Measurements from ENCODE around the gene PXK.
"Not testable (repeated sequence)": the region's sequence is repeated elsewhere in the genome, so short reads cannot be mapped to it uniquely, and the experiment has no call there.

Gene PXK

DNA sequence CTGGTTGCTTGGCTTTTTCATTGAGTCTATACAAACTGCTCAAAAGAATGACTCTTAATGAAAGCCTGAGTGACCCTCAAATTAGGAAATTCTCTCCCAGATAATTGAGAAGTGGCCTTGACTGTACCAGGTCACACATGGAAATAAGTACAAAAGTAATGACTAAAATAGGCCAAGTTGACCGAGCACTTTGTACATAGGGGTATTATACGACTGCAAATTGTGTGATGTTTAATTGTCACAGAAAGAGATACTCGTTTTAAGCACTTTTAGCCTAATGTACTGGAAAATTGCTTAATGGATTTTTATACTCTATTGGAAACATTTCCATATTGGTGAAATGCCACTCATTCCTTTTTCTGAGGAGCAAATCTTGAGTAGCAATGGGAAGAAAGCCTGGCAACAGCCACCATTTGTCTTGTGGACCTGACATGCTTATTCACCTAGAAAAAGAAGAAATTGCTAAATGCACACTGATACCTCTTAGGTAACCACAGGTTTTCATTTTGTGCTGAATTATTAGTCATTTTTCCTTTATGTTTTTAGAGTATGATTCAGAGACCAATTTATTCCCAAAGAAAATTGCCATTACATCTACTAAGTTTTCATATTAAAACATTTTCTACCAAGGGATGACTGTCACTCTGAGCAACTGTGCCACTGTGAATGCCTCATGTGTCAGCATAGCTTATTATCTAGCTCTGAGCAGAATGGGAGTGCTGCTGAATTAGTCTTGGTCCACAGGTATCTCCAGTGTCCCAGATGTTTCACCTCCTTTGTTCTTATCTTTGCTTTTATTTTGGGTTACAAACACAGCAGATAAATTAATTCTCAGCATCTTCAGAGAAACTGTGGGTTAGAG lies 8.9 kb upstream of the PXK start:
- DNase-seq (ENCODE audit: low read depth in 1 of 2, low spot score in 1 of 2), result no peak

GRCh38 chr3:58324391-58325390 lies 8.0 kb upstream of the PXK start:
- no peak for DNase-seq (ENCODE audit: low read depth in 1 of 2, low spot score in 1 of 2)

DNA sequence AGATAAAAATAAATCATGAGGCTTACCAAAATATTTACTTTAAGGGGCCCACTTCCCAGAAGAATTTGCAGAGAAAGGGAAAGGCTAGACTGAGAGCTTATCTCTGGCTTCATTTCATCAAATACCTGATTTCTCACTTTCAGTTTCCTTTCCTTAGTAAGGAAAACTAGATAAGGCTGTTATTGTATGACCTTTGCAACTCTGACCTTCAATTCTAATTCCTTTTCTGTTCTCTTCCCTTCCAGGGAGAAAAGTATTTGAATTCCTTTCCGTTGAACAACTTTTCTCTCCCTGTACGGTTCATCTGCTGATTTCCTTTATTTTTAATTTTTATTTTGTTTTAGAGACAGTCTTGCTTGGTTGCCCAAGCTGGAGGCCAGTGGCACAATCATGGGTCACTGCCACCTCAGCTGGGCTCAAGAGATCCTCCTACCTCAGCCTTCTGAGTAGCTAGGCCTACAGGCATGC lies 7.1 kb upstream of the PXK start:
- DNase-seq (ENCODE audit: low read depth in 1 of 2, low spot score in 1 of 2), result no peak

GRCh38 chr3:58326267-58326900 lies 6.3 kb upstream of the PXK start:
- DNase-seq (ENCODE audit: low read depth in 1 of 2, low spot score in 1 of 2), result no peak

- no peak for DNase-seq (ENCODE audit: low read depth in 1 of 2, low spot score in 1 of 2)
Observed at GRCh38 chr3:58329150-58329921, 3.4 kb upstream of the PXK start.

DNA sequence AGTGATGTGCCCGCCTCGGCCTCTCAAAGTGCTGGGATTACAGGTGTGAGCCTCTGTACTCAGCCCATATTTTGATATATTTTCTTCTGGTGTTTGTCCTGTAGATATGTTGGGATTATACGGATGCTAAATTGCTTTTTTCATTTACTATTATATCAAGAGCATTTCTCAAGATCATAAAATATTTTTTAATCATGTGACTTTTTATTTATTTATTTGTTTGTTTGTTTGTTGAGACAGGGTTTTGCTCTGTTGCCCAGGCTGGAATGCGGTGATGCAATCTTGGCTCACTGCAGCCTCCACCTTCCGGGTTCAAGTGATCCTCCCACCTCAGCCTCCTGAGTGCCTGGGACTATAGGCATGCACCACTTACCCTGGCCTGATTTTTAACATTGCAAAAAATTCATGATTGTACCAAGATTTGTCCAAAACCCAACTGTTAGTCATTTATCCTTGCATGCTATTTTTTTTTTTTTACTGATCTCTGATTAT lies 2.7 kb upstream of the PXK start:
- no peak for DNase-seq (ENCODE audit: low read depth in 1 of 2, low spot score in 1 of 2)

GRCh38 chr3:58331593-58332152 lies 1.0 kb upstream of the PXK start:
- DNase-seq (ENCODE audit: low read depth in 1 of 2, low spot score in 1 of 2), result no peak

- no peak for DNase-seq (ENCODE audit: low read depth in 1 of 2, low spot score in 1 of 2)
Observed at GRCh38 chr3:58333206-58334012, 717 bp downstream of the PXK start.

GRCh38 chr3:58334013-58334321 lies 1.3 kb downstream of the PXK start:
- DNase-seq (ENCODE audit: low read depth in 1 of 2, low spot score in 1 of 2), result no peak

- no peak for DNase-seq (ENCODE audit: low read depth in 1 of 2, low spot score in 1 of 2)
Observed at GRCh38 chr3:58334506-58334884, 1.8 kb downstream of the PXK start.

DNA sequence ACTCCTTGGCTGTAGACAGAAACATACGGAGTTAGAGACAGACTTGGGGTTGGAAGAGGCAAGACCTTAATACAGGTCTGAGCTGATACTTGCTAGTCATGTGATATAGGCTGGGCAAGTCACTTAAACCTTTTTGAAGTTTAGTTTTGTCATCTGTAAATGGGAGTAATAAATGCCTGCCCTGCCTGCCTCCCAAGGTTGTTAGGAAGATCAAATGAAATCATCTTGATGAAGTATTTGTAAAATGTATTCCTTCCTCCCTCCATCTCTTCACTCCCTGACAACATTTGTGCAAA lies 2.9 kb downstream of the PXK start:
- DNase-seq (ENCODE audit: low read depth in 1 of 2, low spot score in 1 of 2), result no peak

DNA sequence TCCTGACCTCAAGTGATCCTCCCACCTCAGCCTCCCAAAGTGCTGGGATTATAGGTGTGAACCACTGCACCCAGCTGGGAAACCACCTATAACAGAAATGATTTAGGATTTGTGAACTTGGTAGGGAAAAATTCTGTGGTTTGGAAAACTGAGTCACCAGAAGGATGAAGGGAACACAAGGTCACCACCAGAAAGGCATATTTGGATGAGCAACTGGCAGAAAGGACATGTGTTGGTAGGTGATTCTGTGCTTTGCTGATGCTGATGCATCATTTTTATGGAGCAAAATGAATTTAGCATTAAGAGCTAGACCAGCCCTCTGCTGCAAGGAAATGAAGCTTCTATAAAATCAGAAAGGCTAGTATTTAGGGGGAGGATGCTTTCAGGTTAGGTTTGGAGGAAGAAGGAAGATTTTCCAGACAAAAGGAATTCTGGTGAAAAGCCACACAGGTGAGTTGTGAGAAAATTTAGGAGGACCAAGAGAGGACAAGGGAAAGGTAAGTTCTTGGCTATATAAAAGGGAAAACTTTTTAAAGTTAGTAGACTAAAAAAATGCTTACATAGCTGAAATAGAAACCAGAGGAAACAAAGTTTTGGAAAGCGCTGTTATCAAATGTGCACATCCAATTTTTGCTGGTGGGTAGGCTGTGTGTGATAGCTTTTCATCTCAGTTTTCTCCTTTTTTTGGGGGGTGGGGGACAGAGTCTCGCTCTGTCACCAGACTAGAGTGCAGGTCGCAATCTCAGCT lies 3.6 kb downstream of the PXK start:
- DNase-seq (ENCODE audit: low read depth in 1 of 2, low spot score in 1 of 2), result no peak

GRCh38 chr3:58337190-58337589 lies 4.5 kb downstream of the PXK start:
- DNase-seq (ENCODE audit: low read depth in 1 of 2, low spot score in 1 of 2), result no peak

DNA sequence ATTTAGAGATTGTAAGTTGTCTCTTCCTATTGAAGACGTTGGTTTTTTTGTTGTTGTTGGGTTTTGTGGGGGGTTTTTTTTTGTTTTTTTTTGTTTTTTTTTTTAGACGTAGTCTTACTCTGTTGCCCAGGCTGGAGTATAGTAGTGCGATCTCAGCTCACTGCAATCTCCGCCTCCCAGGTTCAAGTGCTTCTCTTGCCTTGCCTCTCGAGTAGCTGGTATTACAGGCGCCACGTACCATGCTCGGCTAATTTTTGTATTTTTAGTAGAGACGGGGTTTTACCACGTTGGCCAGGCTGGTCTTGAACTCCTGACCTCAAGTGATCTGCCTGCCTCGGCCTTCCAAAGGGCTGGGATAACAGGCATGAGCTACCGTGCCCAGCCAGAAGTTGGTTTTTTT lies 6.5 kb downstream of the PXK start:
- DNase-seq (ENCODE audit: low read depth in 1 of 2, low spot score in 1 of 2), result not testable (repeated sequence)

- no peak for DNase-seq (ENCODE audit: low read depth in 1 of 2, low spot score in 1 of 2)
Observed at GRCh38 chr3:58340594-58341244, 8.0 kb downstream of the PXK start.

DNA sequence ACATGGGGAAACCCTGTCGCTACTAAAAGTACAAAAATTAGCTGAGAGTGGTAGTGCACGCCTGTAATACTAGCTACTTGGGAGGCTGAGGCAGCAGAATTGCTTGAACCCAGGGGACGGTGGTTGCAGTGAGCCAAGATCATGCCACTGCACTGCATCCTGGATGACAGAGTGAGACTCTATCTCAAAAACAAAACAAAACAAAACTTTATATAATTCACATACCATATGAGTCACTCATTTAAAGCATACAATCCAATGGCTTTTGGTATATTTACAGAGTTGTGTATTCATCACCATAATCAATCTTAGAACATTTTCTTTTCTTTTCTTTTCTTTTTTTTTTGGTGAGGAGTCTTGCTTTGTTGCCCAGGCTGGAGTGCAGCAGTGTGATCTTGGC lies 8.7 kb downstream of the PXK start:
- no peak for DNase-seq (ENCODE audit: low read depth in 1 of 2, low spot score in 1 of 2)

DNA sequence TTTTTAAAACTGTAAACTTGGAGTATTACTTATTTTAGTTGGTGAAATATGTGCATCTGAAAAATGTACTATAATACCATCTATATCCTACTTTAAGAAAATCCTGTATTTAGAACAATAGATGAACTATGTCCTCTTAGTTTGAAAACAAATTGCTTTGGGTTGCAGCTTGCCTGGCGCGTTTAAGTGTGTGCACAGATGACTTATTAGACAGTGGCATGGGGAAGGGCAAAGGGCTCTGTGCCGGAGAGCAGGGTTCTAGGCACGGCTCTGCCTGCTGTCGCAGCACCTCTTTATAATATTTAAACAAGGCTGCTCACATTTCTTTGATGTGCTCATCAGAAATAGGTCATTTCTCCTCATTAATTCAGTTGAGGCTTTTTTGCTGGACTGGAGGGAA lies 10.0 kb downstream of the PXK start:
- no peak for DNase-seq (ENCODE audit: low read depth in 1 of 2, low spot score in 1 of 2)

DNA sequence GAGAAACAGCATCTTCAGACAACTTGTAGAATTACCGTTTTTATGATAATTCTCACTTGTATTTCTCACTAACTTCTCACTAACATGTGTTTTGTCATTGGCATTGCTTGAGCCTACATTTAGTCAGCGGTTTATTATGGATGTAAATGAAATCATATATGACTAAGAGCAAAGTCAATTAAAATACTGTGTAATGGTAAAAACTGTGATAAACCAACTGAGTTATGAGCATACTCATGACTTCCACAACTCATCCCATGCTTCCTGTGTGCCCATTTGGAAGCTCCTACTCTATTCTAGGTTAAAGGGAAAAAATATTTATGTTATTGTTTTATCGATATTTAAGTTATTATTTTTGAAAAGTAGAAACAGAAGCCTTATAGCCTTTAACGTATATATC lies 12.8 kb downstream of the PXK start:
- DNase-seq (ENCODE audit: low read depth in 1 of 2, low spot score in 1 of 2), result no peak

- DNase-seq (ENCODE audit: low read depth in 1 of 2, low spot score in 1 of 2), result no peak
Observed at GRCh38 chr3:58346368-58346767, 13.7 kb downstream of the PXK start.
